ENCODE results near the gene HCRT.

The HCRT gene

GRCh38 chr17:42136654-42137051 is 48.6 kb downstream of the HCRT start:
- no peak for DNase-seq

GRCh38 chr17:42135664-42136653 is 49.3 kb downstream of the HCRT start:
- no peak for DNase-seq

GRCh38 chr17:42135151-42135550 is 50.1 kb downstream of the HCRT start:
- DNase-seq = no peak

Measured in activated CD4-positive, CD25-positive, alpha-beta regulatory T cell treated with anti-CD3 and anti-CD28 coated beads, Interleukin-2, amount 50 U/mL, for 72 hours (primary cell).